Prostate gland (tissue), 2 donors: ENCODE results near the gene B3GNT7. TPM values are rescaled to one million over a fixed set of nuclear protein-coding genes. Genes with fewer than 3 reads are reported as not detected.

Experiments
- DNase-seq: peaks from one replicate; pipeline ENCODE4 v3.0.0-alpha.2; 2019; ENCODE audit warnings: low spot score
- H3K27ac ChIP-seq, 2 donors: fragments of 200-600 bp; sonication (generic); 2 replicates each; pipeline ENCODE4 v1.5.1; 2017 to 2019
- H3K27me3 ChIP-seq: fragments of 200-600 bp; sonication (generic); replicated peaks from 2 replicates; pipeline ENCODE4 v1.5.1; 2019; ENCODE audit not compliant: insufficient read depth
- H3K36me3 ChIP-seq, 2 donors: fragments of 200-600 bp; sonication (generic); 1 replicate in 1 of 2; 2 replicates in 1 of 2; pipeline versions ENCODE4 v1.5.1 to v1.8.1; 2017 to 2019
- H3K4me1 ChIP-seq: fragments of 200-600 bp; sonication (generic); replicated peaks from 2 replicates; pipeline ENCODE4 v1.5.1; 2019
- H3K4me3 ChIP-seq, 2 donors: fragments of 200-600 bp; sonication (generic); 2 replicates each; pipeline ENCODE4 v1.5.1; 2017 to 2019
- H3K9me3 ChIP-seq: fragments of 200-600 bp; sonication (generic); 2 replicates; pipeline ENCODE4 v1.5.1; 2017
- CTCF ChIP-seq, 4 experiments: fragments of 200-600 bp in 2 of 4; fragments of 450-650 bp in 2 of 4; sonication (generic) in 2 of 4; IDR thresholded peaks; 1 replicate in 3 of 4; 2 replicates in 1 of 4; pipeline ENCODE4 v1.5.1; 2016 to 2019; ENCODE audit warnings: antibody characterized with exemption in 4 of 4, mild to moderate bottlenecking in 2 of 4, moderate library complexity in 2 of 4
- POLR2A ChIP-seq: fragments of 450-650 bp; IDR thresholded peaks from one replicate; pipeline ENCODE4 v1.6.1; 2016; ENCODE audit warnings: antibody characterized with exemption, mild to moderate bottlenecking
- POLR2AphosphoS5 ChIP-seq: sonication (generic); formaldehyde crosslinking; IDR thresholded peaks from one replicate; pipeline ENCODE4 v1.6.1; 2017; ENCODE audit warnings: antibody characterized with exemption
- WGBS: methylation state at CpG from one replicate; pipeline ENCODE4 v1.1.5; 2018; 5-methylcytosine and 5-hydroxymethylcytosine counted together
- intact Hi-C: fragments of 100-400 bp; cut with DNase I; formaldehyde crosslinking; loops from one replicate; pipeline ENCODE4 v1.14.2; 2022
- total RNA-seq, 2 donors: library from RNA; depleted of rRNA; stranded (reverse); fragments of >200 nt; gene quantifications; one replicate each; pipeline ENCODE4 v1.1.0, GENCODE V29; 2016

The B3GNT7 gene
- total RNA-seq, 2 donors from 2014 or later, result 2.1 to 7.4 TPM

DNA sequence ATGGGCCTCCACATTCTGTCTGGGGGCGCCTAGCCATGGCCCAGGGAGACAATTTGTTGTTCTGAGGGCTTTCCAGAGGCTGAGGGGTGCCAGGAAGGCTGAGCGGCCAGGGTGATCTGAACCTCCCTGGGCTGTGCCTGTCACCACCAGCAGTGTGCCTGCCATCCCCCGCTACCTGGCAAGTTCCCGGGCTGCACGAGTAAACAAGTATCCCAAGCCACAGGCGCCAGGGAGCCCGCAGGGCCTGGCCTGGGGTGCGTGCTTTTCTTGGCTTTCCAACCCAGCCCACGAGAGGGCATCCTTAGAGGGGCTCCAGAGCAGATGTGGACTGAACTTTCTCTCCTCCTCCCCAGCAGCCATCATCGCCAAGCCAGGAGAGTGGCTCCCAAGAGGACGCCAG, 35.1 kb upstream of the B3GNT7 start:
- WGBS, result 93% methylated on average over 5 of the region's 11 CpGs
- Histone ChIP-seq H3K4me3 (no peak overlapping the region), H3K9me3 (no peaks in the 10 kb centered on the region), H3K27me3 (no peaks in the 10 kb centered on the region), H3K27ac (no peak overlapping the region), H3K36me3 (no peaks in the 10 kb centered on the region), H3K4me1 (no peaks in the 10 kb centered on the region)
- intact Hi-C loops, result no loop called here
- TF ChIP-seq CTCF (IDR thresholded peaks at IDR 0.05) (no peak), POLR2AphosphoS5 (no peak), POLR2A (no peak)
- DNase-seq, result no peak

GRCh38 chr2:231360881-231361371, 34.6 kb upstream of the B3GNT7 start:
- DNase-seq, result no peak
- no peaks in the 10 kb centered on the region for H3K4me1 ChIP-seq
- no peaks in the 10 kb centered on the region for H3K27me3 ChIP-seq
- no peak overlapping the region for H3K27ac ChIP-seq
- H3K9me3 ChIP-seq, result no peaks in the 10 kb centered on the region
- H3K36me3 ChIP-seq, result no peaks in the 10 kb centered on the region
- H3K4me3 ChIP-seq, result no peak overlapping the region
- no peak for TF ChIP-seq POLR2AphosphoS5
- no peak for TF ChIP-seq CTCF (IDR thresholded peaks at IDR 0.05)
- TF ChIP-seq POLR2A, result no peak
- intact Hi-C loops, result no loop called here
- 95% methylated on average over 8 of the region's 13 CpGs for WGBS

DNA sequence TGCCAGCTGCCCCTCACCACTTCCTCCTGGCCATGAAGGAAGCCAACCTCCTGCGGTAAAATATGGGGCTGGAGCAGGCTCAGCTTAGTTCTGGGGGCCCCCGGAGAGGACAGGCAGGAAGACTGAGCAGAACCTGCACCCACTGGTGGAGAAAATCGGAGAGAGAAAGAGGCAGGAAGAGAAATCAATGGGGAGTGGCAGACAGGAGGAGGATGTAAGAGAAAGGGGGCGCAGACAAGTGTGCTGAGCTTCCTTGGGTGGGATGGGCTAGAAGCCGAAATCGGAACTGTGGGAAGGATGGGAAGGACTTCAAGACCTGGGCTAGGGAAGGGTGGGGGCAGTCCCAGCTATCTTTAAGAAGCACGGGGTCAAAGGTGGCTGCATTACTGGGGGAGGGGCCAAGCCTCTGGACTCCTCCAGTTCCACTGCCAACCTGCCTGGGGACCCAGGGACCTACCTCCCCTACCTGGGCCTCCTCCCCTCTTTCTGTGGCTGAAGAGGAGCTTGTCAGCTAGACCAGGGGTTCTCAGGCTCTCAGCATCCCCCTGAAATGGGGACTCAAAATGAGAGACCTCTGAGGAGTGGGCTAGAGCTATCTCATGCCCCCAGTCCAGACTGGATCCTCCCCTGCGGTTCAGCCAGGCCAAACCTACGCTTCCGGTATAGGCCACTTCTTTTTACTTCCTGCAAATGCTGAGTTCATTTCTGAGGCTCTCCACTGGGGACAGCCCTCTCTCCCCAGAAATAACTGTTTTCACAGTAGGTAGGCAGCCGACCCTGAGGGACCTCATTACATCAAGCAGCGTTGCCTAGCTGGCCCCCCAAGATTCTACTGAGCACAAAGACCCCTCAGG, 33.6 kb upstream of the B3GNT7 start:
- intact Hi-C loops, result no loop called here
- H3K4me1 ChIP-seq, result no peaks in the 10 kb centered on the region
- no peak for TF ChIP-seq CTCF (IDR thresholded peaks at IDR 0.05)
- no peak for TF ChIP-seq POLR2A
- no peak for TF ChIP-seq POLR2AphosphoS5
- WGBS, result 83% methylated on average over 12 of the region's 12 CpGs
- H3K27me3 ChIP-seq, result no peaks in the 10 kb centered on the region
- no peak overlapping the region for H3K4me3 ChIP-seq
- H3K36me3 ChIP-seq, result no peaks in the 10 kb centered on the region
- no peak for DNase-seq
- H3K9me3 ChIP-seq, result no peaks in the 10 kb centered on the region
- H3K27ac ChIP-seq, result no peak overlapping the region

- no peak for TF ChIP-seq POLR2A
- no peak for TF ChIP-seq CTCF (IDR thresholded peaks at IDR 0.05)
- TF ChIP-seq POLR2AphosphoS5, result no peak
- Histone ChIP-seq H3K27ac (no peak overlapping the region), H3K27me3 (no peaks in the 10 kb centered on the region), H3K36me3 (no peaks in the 10 kb centered on the region), H3K4me3 (no peak overlapping the region), H3K9me3 (no peaks in the 10 kb centered on the region), H3K4me1 (no peaks in the 10 kb centered on the region)
- WGBS, result 86% methylated on average over 9 of the region's 9 CpGs
- DNase-seq, result no peak
- intact Hi-C loops, result no loop called here
These were observed 32.8 kb upstream of the B3GNT7 start for GRCh38 chr2:231362555-231363184.
